ENCODE measurements around the gene C10orf62. TPM values are rescaled to one million over a fixed set of nuclear protein-coding genes. Genes with fewer than 3 reads are reported as not detected.

C10orf62 gene
- total RNA-seq, 6 donors from 2014 or later = 0.20 to 7.3 TPM; not detected in 4

GRCh38 chr10:97547271-97547600, 42.3 kb upstream of the C10orf62 start:
- 72 to 75% methylated on average over 4 of the region's 4 CpGs for WGBS, 2 donors
- Histone ChIP-seq H3K4me3 (no peak overlapping the region), H3K36me3 (no peaks in the 10 kb centered on the region), H3K27me3 (no peaks in the 10 kb centered on the region), H3K9me3 (no peaks in the 10 kb centered on the region), H3K27ac (no peak overlapping the region), H3K4me1 (peaks cover 20 to 45% (median 26%) of the 10 kb centered on the region in 4 donors)
- no peak for DNase-seq
- TF ChIP-seq POLR2AphosphoS5 (IDR thresholded peaks at IDR 0.05) (no peak), CTCF (IDR thresholded peaks at IDR 0.05) (no peak), EP300 (IDR thresholded peaks at IDR 0.05) (no peak), POLR2A (IDR thresholded peaks at IDR 0.05) (no peak)
- no peak for ATAC-seq (ENCODE audit: low FRiP score in 2 of 2)

- H3K9me3 ChIP-seq = no peaks in the 10 kb centered on the region
- no peaks in the 10 kb centered on the region for H3K27me3 ChIP-seq
- no peak overlapping the region for H3K4me3 ChIP-seq
- TF ChIP-seq POLR2A (IDR thresholded peaks at IDR 0.05) (no peak), POLR2AphosphoS5 (IDR thresholded peaks at IDR 0.05) (no peak), EP300 (IDR thresholded peaks at IDR 0.05) (no peak), CTCF (IDR thresholded peaks at IDR 0.05) (no peak)
- H3K27ac ChIP-seq = no peak overlapping the region
- ATAC-seq (ENCODE audit: low FRiP score in 2 of 2) (peak in 1 of 2 donors; percentile 34), DNase-seq (no peak)
- WGBS, 2 donors = 71 to 78% methylated on average over 4 of the region's 4 CpGs
- no peaks in the 10 kb centered on the region for H3K36me3 ChIP-seq
- H3K4me1 ChIP-seq = peaks cover 13 to 37% (median 19%) of the 10 kb centered on the region in 4 donors
Observed at GRCh38 chr10:97547962-97548361, 41.6 kb upstream of the C10orf62 start.

GRCh38 chr10:97548828-97549455, 40.6 kb upstream of the C10orf62 start:
- no peak for DNase-seq
- WGBS, 2 donors = 85 to 91% methylated on average over 9 to 13 of the region's 13 CpGs
- TF ChIP-seq EP300 (IDR thresholded peaks at IDR 0.05) (no peak), CTCF (IDR thresholded peaks at IDR 0.05) (no peak), POLR2AphosphoS5 (IDR thresholded peaks at IDR 0.05) (no peak), POLR2A (IDR thresholded peaks at IDR 0.05) (no peak)
- H3K4me1 ChIP-seq = peaks cover 6 to 36% (median 14%) of the 10 kb centered on the region in 4 donors
- no peaks in the 10 kb centered on the region for H3K27me3 ChIP-seq
- H3K27ac ChIP-seq = peak overlapping the region in 1 of 4 donors; percentile 45
- no peaks in the 10 kb centered on the region for H3K9me3 ChIP-seq
- no peak for ATAC-seq (ENCODE audit: low FRiP score in 2 of 2)
- no peak overlapping the region for H3K4me3 ChIP-seq
- no peaks in the 10 kb centered on the region for H3K36me3 ChIP-seq

GRCh38 chr10:97549587-97550322, 39.8 kb upstream of the C10orf62 start:
- no peak overlapping the region for H3K4me3 ChIP-seq
- 65 to 66% methylated on average over 9 to 13 of the region's 13 CpGs for WGBS, 2 donors
- no peak for DNase-seq
- no peak for ATAC-seq (ENCODE audit: low FRiP score in 2 of 2)
- no peak for TF ChIP-seq EP300 (IDR thresholded peaks at IDR 0.05)
- TF ChIP-seq CTCF (IDR thresholded peaks at IDR 0.05) = no peak
- TF ChIP-seq POLR2A (IDR thresholded peaks at IDR 0.05) = no peak
- no peak for TF ChIP-seq POLR2AphosphoS5 (IDR thresholded peaks at IDR 0.05)
- peaks cover 2 to 28% (median 12%) of the 10 kb centered on the region in 4 donors for H3K4me1 ChIP-seq
- no peaks in the 10 kb centered on the region for H3K9me3 ChIP-seq
- H3K36me3 ChIP-seq = no peaks in the 10 kb centered on the region
- H3K27ac ChIP-seq = peak overlapping the region in 3 of 4 donors; percentile 1 to 49 (median 45)
- H3K27me3 ChIP-seq = no peaks in the 10 kb centered on the region
